Measurements from ENCODE around the gene INVS. TPM values are rescaled to one million over a fixed set of nuclear protein-coding genes. Genes with fewer than 3 reads are reported as not detected.

INVS gene
- total RNA-seq, 4 donors from 2014 or later = 5.5 to 13.9 (median 6.7) TPM

DNA sequence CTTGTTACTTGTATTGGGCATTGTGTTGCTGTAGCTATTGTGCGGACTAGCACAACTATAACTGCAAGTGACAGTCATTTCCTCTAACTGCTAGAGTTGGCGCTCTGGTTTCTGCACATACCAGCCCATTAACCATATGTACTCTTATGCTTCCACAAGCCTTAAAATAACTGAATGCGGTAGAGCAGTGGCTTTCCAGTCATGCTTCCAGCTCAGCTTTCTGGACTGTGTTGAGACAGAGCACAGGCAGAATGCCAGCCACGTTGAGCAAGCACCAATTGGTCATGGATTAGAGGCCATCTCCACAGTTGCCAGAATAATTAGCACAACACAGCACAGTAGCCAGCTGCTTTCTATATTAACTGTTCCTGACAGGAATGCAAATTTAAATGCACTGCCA, 12.2 kb downstream of the INVS start:
- peak; percentile 87 to 92 for DNase-seq
- Histone ChIP-seq H3K36me3 (peaks cover 0 to 19% of the 10 kb centered on the region in 2 donors), H3K27ac (peak overlapping the region; percentile 60 to 72 (median 66)), H3K4me1 (peaks cover 11 to 37% of the 10 kb centered on the region in 2 donors), H3K9me3 (no peaks in the 10 kb centered on the region), H3K27me3 (no peaks in the 10 kb centered on the region), H3K4me3 (no peak overlapping the region)
- peak; percentile 99 to 100 for ATAC-seq
- TF ChIP-seq, protein P1, sequence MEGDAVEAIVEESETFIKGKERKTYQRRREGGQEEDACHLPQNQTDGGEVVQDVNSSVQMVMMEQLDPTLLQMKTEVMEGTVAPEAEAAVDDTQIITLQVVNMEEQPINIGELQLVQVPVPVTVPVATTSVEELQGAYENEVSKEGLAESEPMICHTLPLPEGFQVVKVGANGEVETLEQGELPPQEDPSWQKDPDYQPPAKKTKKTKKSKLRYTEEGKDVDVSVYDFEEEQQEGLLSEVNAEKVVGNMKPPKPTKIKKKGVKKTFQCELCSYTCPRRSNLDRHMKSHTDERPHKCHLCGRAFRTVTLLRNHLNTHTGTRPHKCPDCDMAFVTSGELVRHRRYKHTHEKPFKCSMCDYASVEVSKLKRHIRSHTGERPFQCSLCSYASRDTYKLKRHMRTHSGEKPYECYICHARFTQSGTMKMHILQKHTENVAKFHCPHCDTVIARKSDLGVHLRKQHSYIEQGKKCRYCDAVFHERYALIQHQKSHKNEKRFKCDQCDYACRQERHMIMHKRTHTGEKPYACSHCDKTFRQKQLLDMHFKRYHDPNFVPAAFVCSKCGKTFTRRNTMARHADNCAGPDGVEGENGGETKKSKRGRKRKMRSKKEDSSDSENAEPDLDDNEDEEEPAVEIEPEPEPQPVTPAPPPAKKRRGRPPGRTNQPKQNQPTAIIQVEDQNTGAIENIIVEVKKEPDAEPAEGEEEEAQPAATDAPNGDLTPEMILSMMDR (IDR thresholded peaks at IDR 0.05 in 4 of 5, conservative IDR thresholded peaks at IDR 0.05 in 1 of 5) = no peak
- TF ChIP-seq POLR2A (IDR thresholded peaks at IDR 0.05) = no peak
- intact Hi-C loops (cut with DNase I; ENCODE audit: low total_unique reads) (loop anchor here (1.0 to 5.0 kb wide), 3 partner anchors 12 to 889 kb away; partner anchors contain the start of genes ALG2, INVS and SEC61B), in situ Hi-C loops (cut with MboI; ENCODE audit: low sequenced_read_pairs in 4 of 4) (no loop called here)

DNA sequence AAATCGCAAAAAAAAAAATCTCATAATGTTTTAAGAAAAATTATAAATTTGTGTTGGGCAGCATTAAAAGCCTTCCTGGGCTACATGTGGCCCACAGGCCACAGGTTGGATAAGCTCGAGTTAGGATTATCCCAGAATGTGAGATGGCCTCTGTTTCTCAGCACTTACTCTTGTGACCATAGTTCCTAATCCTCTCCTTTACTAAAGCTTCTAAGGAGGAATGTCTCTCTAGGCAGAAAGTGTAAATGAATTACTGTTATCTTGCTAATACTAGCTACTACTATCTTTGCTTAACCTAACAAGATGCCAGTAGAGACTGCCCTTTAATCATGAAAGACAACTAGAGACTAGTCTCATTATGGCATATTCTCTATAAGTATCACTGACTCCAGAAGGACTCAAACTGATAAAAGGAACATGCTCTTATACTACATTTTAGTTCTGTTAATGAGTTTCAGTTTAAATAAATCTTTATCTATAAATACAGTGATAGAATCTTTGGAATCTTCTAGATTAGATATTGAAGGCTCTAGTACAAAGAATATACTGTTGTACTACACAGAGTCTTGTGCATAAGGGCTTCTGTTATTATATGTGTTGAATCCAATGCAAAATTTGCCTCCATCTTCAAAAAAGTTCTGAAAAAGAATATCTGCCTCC, 13.8 kb downstream of the INVS start:
- Histone ChIP-seq H3K36me3 (peaks cover 0 to 11% of the 10 kb centered on the region in 2 donors), H3K27ac (peak overlapping the region; percentile 60 to 72 (median 66)), H3K9me3 (no peaks in the 10 kb centered on the region), H3K27me3 (no peaks in the 10 kb centered on the region), H3K4me1 (peaks cover 11 to 34% of the 10 kb centered on the region in 2 donors), H3K4me3 (no peak overlapping the region)
- TF ChIP-seq, protein P1 (IDR thresholded peaks at IDR 0.05 in 4 of 5, conservative IDR thresholded peaks at IDR 0.05 in 1 of 5) = no peak
- TF ChIP-seq POLR2A (IDR thresholded peaks at IDR 0.05) = no peak
- DNase-seq = no peak
- in situ Hi-C loops (cut with MboI; ENCODE audit: low sequenced_read_pairs in 4 of 4) = no loop called here
- intact Hi-C loops (cut with DNase I; ENCODE audit: low total_unique reads) = loop anchor here (5.0 kb wide), 2 partner anchors 479 to 891 kb away; partner anchors contain the start of genes ALG2 and SEC61B
- ATAC-seq = no peak

DNA sequence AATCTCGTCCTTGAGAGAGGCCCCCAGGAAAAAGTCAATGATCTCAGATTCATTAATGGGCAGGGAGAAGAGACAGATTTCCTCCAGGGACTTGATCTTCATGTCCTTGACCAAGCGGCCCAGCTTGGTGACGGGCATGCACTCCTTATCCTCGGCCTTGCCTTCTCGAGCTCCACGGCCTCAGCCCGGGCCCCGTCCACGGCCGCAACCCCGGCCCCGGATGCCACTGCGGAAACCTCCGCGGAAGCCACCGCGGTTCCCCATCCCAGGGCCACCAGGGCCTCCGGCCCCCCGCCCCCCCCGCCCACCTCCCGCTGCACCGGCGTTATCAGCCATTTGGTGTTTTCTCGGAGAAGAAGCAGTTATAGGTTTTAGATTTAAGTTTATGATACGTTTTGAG, 18.3 kb downstream of the INVS start:
- H3K27ac ChIP-seq = no peak overlapping the region
- ATAC-seq = no peak
- H3K36me3 ChIP-seq = no peaks in the 10 kb centered on the region
- H3K4me3 ChIP-seq = no peak overlapping the region
- H3K9me3 ChIP-seq = no peaks in the 10 kb centered on the region
- intact Hi-C loops (cut with DNase I; ENCODE audit: low total_unique reads) = no loop called here
- peaks cover 4 to 9% of the 10 kb centered on the region in 2 donors for H3K4me1 ChIP-seq
- in situ Hi-C loops (cut with MboI; ENCODE audit: low sequenced_read_pairs in 4 of 4) = no loop called here
- TF ChIP-seq, protein P1 (IDR thresholded peaks at IDR 0.05 in 4 of 5, conservative IDR thresholded peaks at IDR 0.05 in 1 of 5) = no peak
- no peak for TF ChIP-seq POLR2A (IDR thresholded peaks at IDR 0.05)
- DNase-seq = no peak
- no peaks in the 10 kb centered on the region for H3K27me3 ChIP-seq

DNA sequence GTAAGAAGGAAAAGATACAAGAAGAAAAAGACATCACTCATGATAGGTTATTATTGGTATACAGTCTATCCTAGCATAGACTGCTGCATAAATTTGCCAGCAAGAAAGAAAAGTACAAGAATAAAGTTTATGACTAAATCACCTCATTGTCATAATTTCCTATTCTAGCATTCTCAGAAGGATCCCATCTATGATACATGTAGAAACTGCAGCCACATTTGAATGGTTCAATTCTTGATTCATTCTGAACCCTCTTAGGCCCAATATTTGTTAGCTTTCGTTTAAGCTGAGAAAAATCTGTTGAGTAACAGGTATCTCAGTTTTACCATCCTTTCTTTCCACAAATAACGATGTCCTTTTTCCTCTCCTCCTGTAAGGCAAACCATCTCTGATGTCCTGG, 21.2 kb downstream of the INVS start:
- no peaks in the 10 kb centered on the region for H3K27me3 ChIP-seq
- no peak for TF ChIP-seq POLR2A (IDR thresholded peaks at IDR 0.05)
- TF ChIP-seq, protein P1 (IDR thresholded peaks at IDR 0.05 in 4 of 5, conservative IDR thresholded peaks at IDR 0.05 in 1 of 5) = no peak
- H3K27ac ChIP-seq = no peak overlapping the region
- in situ Hi-C loops (cut with MboI; ENCODE audit: low sequenced_read_pairs in 4 of 4) = no loop called here
- no peaks in the 10 kb centered on the region for H3K9me3 ChIP-seq
- no peak overlapping the region for H3K4me3 ChIP-seq
- no peak for ATAC-seq
- H3K4me1 ChIP-seq = peaks cover 0 to 9% of the 10 kb centered on the region in 2 donors
- DNase-seq = no peak
- no peaks in the 10 kb centered on the region for H3K36me3 ChIP-seq
- intact Hi-C loops (cut with DNase I; ENCODE audit: low total_unique reads) = no loop called here
